Measurements from ENCODE around the gene MUS81. TPM values are rescaled to one million over a fixed set of nuclear protein-coding genes. Genes with fewer than 3 reads are reported as not detected.

The MUS81 gene
- total and polyA plus RNA-seq, 9 of the 15 experiments (the other 6 are each of a cell fraction or from before 2014, with no cell fraction given), result 13.4 to 118 (median 53.7) TPM

DNA sequence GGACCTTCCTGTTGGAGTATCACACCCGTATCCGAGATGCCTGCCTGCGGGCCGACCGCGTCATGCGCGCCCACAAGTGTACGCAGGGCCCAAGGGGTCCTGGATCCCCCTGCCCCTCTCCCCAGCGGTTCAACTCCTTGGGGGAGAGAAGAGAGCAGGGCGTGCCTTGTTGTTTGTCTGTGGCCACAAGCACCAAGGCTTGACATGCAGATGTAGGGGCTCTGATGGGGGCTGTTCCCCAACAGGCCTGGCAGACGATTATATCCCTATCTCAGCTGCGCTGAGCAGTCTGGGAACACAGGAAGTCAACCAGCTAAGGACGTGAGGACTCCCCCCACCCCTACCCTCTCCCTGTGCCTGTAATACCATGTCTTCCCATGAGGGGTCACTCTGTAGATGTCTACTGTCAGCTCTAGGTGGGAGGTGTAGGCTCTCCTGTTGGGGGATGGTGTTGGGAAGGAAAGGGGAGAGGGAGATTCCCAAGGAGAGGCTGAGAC, 9.1 kb upstream of the MUS81 start:
- in situ Hi-C loops (cut with MboI) (no loop called here), intact Hi-C loops (cut with micrococcal nuclease) (no loop called here)
- Histone ChIP-seq H3K27me3 (ENCODE audit: control insufficient read depth in 2 of 2, insufficient read depth in 2 of 2, low read length in 2 of 2) (no peaks in the 10 kb centered on the region), H3K36me3 (ENCODE audit: control insufficient read depth, insufficient read depth, low read length) (peaks cover 49% of the 10 kb centered on the region), H3K9me3 (replicated peaks; ENCODE audit: control insufficient read depth, insufficient read depth, low read depth, low read length) (peaks cover 7% of the 10 kb centered on the region; the same call in 1 of the 2 replicates), H4K20me1 (replicated peaks; ENCODE audit: control insufficient read depth, insufficient read depth, low read length) (peaks cover 9% of the 10 kb centered on the region), H2AFZ (ENCODE audit: low read depth, low read length) (no peak overlapping the region), H3K27ac (ENCODE audit: extremely low read depth, low read depth, low read length) (no peak overlapping the region), H3K4me1 (replicated peaks in 1 of 2; ENCODE audit: control insufficient read depth in 2 of 2, insufficient read depth in 2 of 2, low read length in 2 of 2) (peaks cover under 1 to 31% of the 10 kb centered on the region in 2 experiments; a peak in 3 of 5 replicates), H3K9ac (ENCODE audit: insufficient read depth in 1 of 2, low read depth in 2 of 2, low read length in 2 of 2) (no peak overlapping the region), H3K4me2 (ENCODE audit: insufficient read depth, low read length) (no peak overlapping the region), H3K9me1 (ENCODE audit: control insufficient read depth, insufficient read depth, low read length) (peaks cover 8% of the 10 kb centered on the region), H3K4me3 (no peak overlapping the region), H3K79me2 (ENCODE audit: control insufficient read depth, insufficient read depth, low read length) (peaks cover 27% of the 10 kb centered on the region)
- BruUV-seq (replicated peaks), result no TSS peak
- peak; percentile 60 for ATAC-seq
- 68% methylated on average over 8 of the region's 14 CpGs for WGBS (ENCODE audit: insufficient coverage, low coverage, missing lambda C conversion rate)
- POLR2A ChIA-PET, result interaction anchor here (0.5 to 5.9 kb wide), 19 partner anchors 8 to 1470 kb away, joined by 3 to 67 read pairs (median 4); partner anchors contain the start of genes CFL1, FIBP, MALAT1 and MUS81
- FAIRE-seq, result peak; percentile 44
- peak; percentile 53 to 75 (median 66) for DNase-seq (ENCODE audit: extremely low read depth in 1 of 4, low spot score in 3 of 4)
- CTCF ChIA-PET (ENCODE audit: low intra/inter-chr PET ratio), result no interaction called here
- TF ChIP-seq CCNT2 (IDR thresholded peaks at IDR 0.05; ENCODE audit: borderline replicate concordance, extremely low read depth, insufficient read length, low read depth, low read length) (no peak), KDM4B (IDR thresholded peaks at IDR 0.05; ENCODE audit: borderline replicate concordance in 2 of 2, low read depth in 1 of 2) (no peak), ZNF324 (CRISPR knock-in tag; IDR thresholded peaks at IDR 0.05) (no peak), TRIM24 (IDR thresholded peaks at IDR 0.05) (0 out of 4 replicates have a peak, but pooled peaks of 1 of the 2 experiments have one; percentile 39), ZC3H8 (IDR thresholded peaks at IDR 0.05) (no peak), RBFOX2 (IDR thresholded peaks at IDR 0.05; ENCODE audit: low read depth, low read length) (0 out of 2 replicates have a peak, but pooled peaks have one; percentile 14), NR3C1 (CRISPR knock-in tag; IDR thresholded peaks at IDR 0.05) (no peak), POLR2AphosphoS2 (IDR thresholded peaks at IDR 0.05; ENCODE audit: low read length) (peak; percentile 29; the same call in 1 of the 2 replicates), MYNN (IDR thresholded peaks at IDR 0.05) (0 out of 2 replicates have a peak, but pooled peaks have one; percentile 13), MYNN (CRISPR knock-in tag; IDR thresholded peaks at IDR 0.05) (no peak), CBX5 (IDR thresholded peaks at IDR 0.05; ENCODE audit: borderline replicate concordance, low read depth) (peak; percentile 57; the same call in 1 of the 2 replicates), MCM7 (IDR thresholded peaks at IDR 0.05) (no peak), BMI1 (IDR thresholded peaks at IDR 0.05; ENCODE audit: low read length) (no peak), ZNF263 (CRISPR knock-in tag; IDR thresholded peaks at IDR 0.05; ENCODE audit: borderline replicate concordance) (no peak), RFX7 (CRISPR knock-in tag; IDR thresholded peaks at IDR 0.05) (no peak), SIN3A (IDR thresholded peaks at IDR 0.05; ENCODE audit: borderline replicate concordance in 2 of 2, control insufficient read depth in 1 of 2, low read depth in 2 of 2, low read length in 2 of 2) (no peak), ILK (tag; IDR thresholded peaks at IDR 0.05; ENCODE audit: borderline replicate concordance, low read depth) (no peak)
- TF ChIP-seq, protein P1, sequence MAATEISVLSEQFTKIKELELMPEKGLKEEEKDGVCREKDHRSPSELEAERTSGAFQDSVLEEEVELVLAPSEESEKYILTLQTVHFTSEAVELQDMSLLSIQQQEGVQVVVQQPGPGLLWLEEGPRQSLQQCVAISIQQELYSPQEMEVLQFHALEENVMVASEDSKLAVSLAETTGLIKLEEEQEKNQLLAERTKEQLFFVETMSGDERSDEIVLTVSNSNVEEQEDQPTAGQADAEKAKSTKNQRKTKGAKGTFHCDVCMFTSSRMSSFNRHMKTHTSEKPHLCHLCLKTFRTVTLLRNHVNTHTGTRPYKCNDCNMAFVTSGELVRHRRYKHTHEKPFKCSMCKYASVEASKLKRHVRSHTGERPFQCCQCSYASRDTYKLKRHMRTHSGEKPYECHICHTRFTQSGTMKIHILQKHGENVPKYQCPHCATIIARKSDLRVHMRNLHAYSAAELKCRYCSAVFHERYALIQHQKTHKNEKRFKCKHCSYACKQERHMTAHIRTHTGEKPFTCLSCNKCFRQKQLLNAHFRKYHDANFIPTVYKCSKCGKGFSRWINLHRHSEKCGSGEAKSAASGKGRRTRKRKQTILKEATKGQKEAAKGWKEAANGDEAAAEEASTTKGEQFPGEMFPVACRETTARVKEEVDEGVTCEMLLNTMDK (IDR thresholded peaks at IDR 0.05; ENCODE audit: borderline replicate concordance, insufficient read depth, low read depth, low read length, poor library complexity, severe bottlenecking), result no peak
- TF ChIP-seq, protein P2, sequence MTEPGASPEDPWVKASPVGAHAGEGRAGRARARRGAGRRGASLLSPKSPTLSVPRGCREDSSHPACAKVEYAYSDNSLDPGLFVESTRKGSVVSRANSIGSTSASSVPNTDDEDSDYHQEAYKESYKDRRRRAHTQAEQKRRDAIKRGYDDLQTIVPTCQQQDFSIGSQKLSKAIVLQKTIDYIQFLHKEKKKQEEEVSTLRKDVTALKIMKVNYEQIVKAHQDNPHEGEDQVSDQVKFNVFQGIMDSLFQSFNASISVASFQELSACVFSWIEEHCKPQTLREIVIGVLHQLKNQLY (CRISPR knock-in tag; conservative IDR thresholded peaks at IDR 0.05), result no peak
- TF ChIP-seq, protein P3, sequence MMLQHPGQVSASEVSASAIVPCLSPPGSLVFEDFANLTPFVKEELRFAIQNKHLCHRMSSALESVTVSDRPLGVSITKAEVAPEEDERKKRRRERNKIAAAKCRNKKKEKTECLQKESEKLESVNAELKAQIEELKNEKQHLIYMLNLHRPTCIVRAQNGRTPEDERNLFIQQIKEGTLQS (IDR thresholded peaks at IDR 0.05), result no peak
- TF ChIP-seq, protein P3 (CRISPR knock-in tag; conservative IDR thresholded peaks at IDR 0.05), result no peak
